ENCODE results near the gene DBT.
"Not testable (repeated sequence)": the region's sequence is repeated elsewhere in the genome, so short reads cannot be mapped to it uniquely, and the experiment has no call there.

The DBT gene

GRCh38 chr1:100219883-100220282 lies 29.8 kb downstream of the DBT start:
- peaks cover 0 to 5% of the 10 kb centered on the region in 2 experiments for H3K4me1 ChIP-seq (ENCODE audit: control insufficient read depth in 1 of 2, insufficient read depth in 1 of 2, low read depth in 1 of 2, low read length in 1 of 2)
- no peaks in the 10 kb centered on the region for H3K9me3 ChIP-seq
- no peaks in the 10 kb centered on the region for H3K27me3 ChIP-seq
- no peak overlapping the region for H3K4me3 ChIP-seq (ENCODE audit: low read depth in 1 of 2, low read length in 1 of 2)
- H3K36me3 ChIP-seq = peaks cover 6% of the 10 kb centered on the region
- no peak overlapping the region for H3K27ac ChIP-seq
- no peak for TF ChIP-seq CTCF (IDR thresholded peaks at IDR 0.05)

GRCh38 chr1:100219457-100219856 lies 30.2 kb downstream of the DBT start:
- TF ChIP-seq CTCF (IDR thresholded peaks at IDR 0.05) = no peak
- H3K27ac ChIP-seq = no peak overlapping the region

GRCh38 chr1:100217834-100218233 lies 31.8 kb downstream of the DBT start:
- H3K27ac ChIP-seq = no peak overlapping the region
- no peak for TF ChIP-seq CTCF (IDR thresholded peaks at IDR 0.05)

More at GRCh38 chr1:100219457-100219856, 30.2 kb downstream of the DBT start:
- no peaks in the 10 kb centered on the region for H3K27me3 ChIP-seq
- H3K4me1 ChIP-seq (ENCODE audit: control insufficient read depth in 1 of 2, insufficient read depth in 1 of 2, low read depth in 1 of 2, low read length in 1 of 2) = peaks cover 0 to 5% of the 10 kb centered on the region in 2 experiments
- H3K36me3 ChIP-seq = peaks cover 11% of the 10 kb centered on the region
- H3K9me3 ChIP-seq = no peaks in the 10 kb centered on the region
- H3K4me3 ChIP-seq (ENCODE audit: low read depth in 1 of 2, low read length in 1 of 2) = no peak overlapping the region

GRCh38 chr1:100215101-100215500 lies 34.5 kb downstream of the DBT start:
- no peak overlapping the region for H3K4me3 ChIP-seq (ENCODE audit: low read depth in 1 of 2, low read length in 1 of 2)
- no peak overlapping the region for H3K27ac ChIP-seq
- H3K4me1 ChIP-seq (ENCODE audit: control insufficient read depth in 1 of 2, insufficient read depth in 1 of 2, low read depth in 1 of 2, low read length in 1 of 2) = peaks cover 0 to 5% of the 10 kb centered on the region in 2 experiments
- no peaks in the 10 kb centered on the region for H3K27me3 ChIP-seq
- TF ChIP-seq CTCF (IDR thresholded peaks at IDR 0.05) = no peak
- peaks cover 31% of the 10 kb centered on the region for H3K36me3 ChIP-seq
- no peaks in the 10 kb centered on the region for H3K9me3 ChIP-seq

More at GRCh38 chr1:100217834-100218233, 31.8 kb downstream of the DBT start:
- Histone ChIP-seq H3K9me3 (no peaks in the 10 kb centered on the region), H3K4me3 (ENCODE audit: low read depth in 1 of 2, low read length in 1 of 2) (no peak overlapping the region), H3K36me3 (peaks cover 26% of the 10 kb centered on the region), H3K4me1 (ENCODE audit: control insufficient read depth in 1 of 2, insufficient read depth in 1 of 2, low read depth in 1 of 2, low read length in 1 of 2) (peaks cover 0 to 5% of the 10 kb centered on the region in 2 experiments), H3K27me3 (no peaks in the 10 kb centered on the region)

- no peaks in the 10 kb centered on the region for H3K27me3 ChIP-seq
- no peak overlapping the region for H3K27ac ChIP-seq
- H3K4me1 ChIP-seq (ENCODE audit: control insufficient read depth in 1 of 2, insufficient read depth in 1 of 2, low read depth in 1 of 2, low read length in 1 of 2) = peaks cover 0 to 1% of the 10 kb centered on the region in 2 experiments
- no peaks in the 10 kb centered on the region for H3K9me3 ChIP-seq
- H3K36me3 ChIP-seq = peaks cover 41% of the 10 kb centered on the region
- TF ChIP-seq CTCF (IDR thresholded peaks at IDR 0.05) = no peak
- no peak overlapping the region for H3K4me3 ChIP-seq (ENCODE audit: low read depth in 1 of 2, low read length in 1 of 2)
These were observed 36.5 kb downstream of the DBT start for GRCh38 chr1:100213141-100213540.

GRCh38 chr1:100206301-100206700 lies 43.3 kb downstream of the DBT start:
- H3K9me3 ChIP-seq = no peaks in the 10 kb centered on the region
- H3K36me3 ChIP-seq = peaks cover 23% of the 10 kb centered on the region
- no peak overlapping the region for H3K4me3 ChIP-seq (ENCODE audit: low read depth in 1 of 2, low read length in 1 of 2)
- no peak for TF ChIP-seq CTCF (IDR thresholded peaks at IDR 0.05)
- no peaks in the 10 kb centered on the region for H3K4me1 ChIP-seq (ENCODE audit: control insufficient read depth in 1 of 2, insufficient read depth in 1 of 2, low read depth in 1 of 2, low read length in 1 of 2)
- no peak overlapping the region for H3K27ac ChIP-seq
- no peaks in the 10 kb centered on the region for H3K27me3 ChIP-seq

GRCh38 chr1:100205593-100205992 lies 44.0 kb downstream of the DBT start:
- not testable (repeated sequence) for H3K9me3 ChIP-seq; H3K27ac ChIP-seq; H3K4me1 ChIP-seq (ENCODE audit: control insufficient read depth in 1 of 2, insufficient read depth in 1 of 2, low read depth in 1 of 2, low read length in 1 of 2); H3K27me3 ChIP-seq; H3K4me3 ChIP-seq (ENCODE audit: low read depth in 1 of 2, low read length in 1 of 2)
- peaks cover 19% of the 10 kb centered on the region for H3K36me3 ChIP-seq

- not testable (repeated sequence) for H3K27ac ChIP-seq; H3K4me3 ChIP-seq (ENCODE audit: low read depth in 1 of 2, low read length in 1 of 2); H3K27me3 ChIP-seq; H3K9me3 ChIP-seq; H3K4me1 ChIP-seq (ENCODE audit: control insufficient read depth in 1 of 2, insufficient read depth in 1 of 2, low read depth in 1 of 2, low read length in 1 of 2)
- peaks cover 24% of the 10 kb centered on the region for H3K36me3 ChIP-seq
These were observed 44.5 kb downstream of the DBT start for GRCh38 chr1:100205103-100205502.
